Fibroblast of villous mesenchyme (primary cell): Measurements from ENCODE around the gene KRT84. TPM values are rescaled to one million over a fixed set of nuclear protein-coding genes. Genes with fewer than 3 reads are reported as not detected.

Experiments used
- DNase-seq: peaks from one replicate; pipeline ENCODE4 v3.0.0-alpha.2; 2010; ENCODE audit warnings: low read depth
- H3K4me3 ChIP-seq: 2 replicates; pipeline ENCODE4 v1.5.1; 2011; ENCODE audit warnings: low read depth, mild to moderate bottlenecking, low read length
- total RNA-seq: library from RNA; depleted of rRNA; stranded (reverse); fragments of >200 nt; gene quantifications from 2 replicates; pipeline ENCODE4 v1.2.3, GENCODE V29; 2012
- TF ChIP-seq, protein P1 (sequence below): IDR thresholded peaks from 2 replicates; pipeline ENCODE4 v1.5.1; 2012; ENCODE audit warnings: low read depth, mild to moderate bottlenecking, low read length; ENCODE audit not compliant: insufficient read depth

The KRT84 gene
- total RNA-seq, 1 donor = not detected

DNA sequence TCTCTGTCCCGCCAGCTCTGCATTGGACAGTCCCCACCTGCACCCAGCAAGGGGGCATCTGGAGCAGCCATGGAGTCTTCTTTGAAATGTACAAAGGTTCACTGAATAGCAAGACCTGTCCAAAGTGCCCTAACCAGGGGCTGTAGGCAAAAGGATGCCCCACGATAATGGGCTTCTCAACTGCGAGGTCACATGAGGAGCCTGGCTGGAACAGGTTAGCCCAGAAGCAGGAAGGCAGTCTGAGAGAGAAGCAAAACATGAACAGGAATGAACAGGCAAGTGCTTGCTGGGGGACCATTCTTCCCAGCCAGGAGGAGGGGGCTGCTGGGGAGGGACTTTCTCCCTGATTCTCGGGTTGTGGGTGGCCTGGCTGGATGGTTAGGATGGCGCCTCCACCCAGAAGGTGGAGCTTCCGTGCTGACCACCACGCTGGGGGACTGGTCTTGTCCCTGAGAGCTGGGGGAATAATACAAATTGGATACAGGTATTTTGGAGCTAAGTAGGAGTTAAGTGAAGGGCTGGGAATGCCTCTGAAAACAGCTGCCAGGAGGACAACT is 25.3 kb downstream of the KRT84 start:
- no peak for DNase-seq
- TF ChIP-seq, protein P1, sequence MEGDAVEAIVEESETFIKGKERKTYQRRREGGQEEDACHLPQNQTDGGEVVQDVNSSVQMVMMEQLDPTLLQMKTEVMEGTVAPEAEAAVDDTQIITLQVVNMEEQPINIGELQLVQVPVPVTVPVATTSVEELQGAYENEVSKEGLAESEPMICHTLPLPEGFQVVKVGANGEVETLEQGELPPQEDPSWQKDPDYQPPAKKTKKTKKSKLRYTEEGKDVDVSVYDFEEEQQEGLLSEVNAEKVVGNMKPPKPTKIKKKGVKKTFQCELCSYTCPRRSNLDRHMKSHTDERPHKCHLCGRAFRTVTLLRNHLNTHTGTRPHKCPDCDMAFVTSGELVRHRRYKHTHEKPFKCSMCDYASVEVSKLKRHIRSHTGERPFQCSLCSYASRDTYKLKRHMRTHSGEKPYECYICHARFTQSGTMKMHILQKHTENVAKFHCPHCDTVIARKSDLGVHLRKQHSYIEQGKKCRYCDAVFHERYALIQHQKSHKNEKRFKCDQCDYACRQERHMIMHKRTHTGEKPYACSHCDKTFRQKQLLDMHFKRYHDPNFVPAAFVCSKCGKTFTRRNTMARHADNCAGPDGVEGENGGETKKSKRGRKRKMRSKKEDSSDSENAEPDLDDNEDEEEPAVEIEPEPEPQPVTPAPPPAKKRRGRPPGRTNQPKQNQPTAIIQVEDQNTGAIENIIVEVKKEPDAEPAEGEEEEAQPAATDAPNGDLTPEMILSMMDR = no peak
- no peak overlapping the region for H3K4me3 ChIP-seq

DNA sequence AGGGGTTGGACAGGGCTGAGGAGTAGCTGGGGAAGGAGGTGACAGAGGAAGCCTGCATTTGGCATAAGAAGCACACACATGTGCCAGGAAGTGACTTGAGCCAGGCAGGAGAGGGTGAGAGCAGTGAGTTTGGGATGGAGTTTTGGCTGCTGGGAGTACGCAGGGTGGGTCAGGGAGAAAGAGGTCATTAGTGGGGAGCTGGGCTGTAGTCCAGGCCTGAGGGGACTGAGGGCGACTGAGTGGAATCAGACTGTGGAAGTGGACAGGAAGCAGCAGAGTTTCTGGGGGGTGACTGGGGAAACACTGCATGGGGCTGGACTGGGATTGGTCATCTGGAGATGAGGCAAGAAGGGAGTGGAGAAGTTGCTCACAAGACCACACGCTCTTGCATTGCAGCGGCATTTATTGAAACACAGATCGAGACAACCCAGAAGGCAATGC is 25.8 kb downstream of the KRT84 start:
- DNase-seq = no peak
- no peak overlapping the region for H3K4me3 ChIP-seq
- TF ChIP-seq, protein P1 = no peak

GRCh38 chr12:52358575-52359350 is 26.7 kb downstream of the KRT84 start:
- TF ChIP-seq, protein P1 = no peak
- DNase-seq = no peak
- H3K4me3 ChIP-seq = no peak overlapping the region

- no peak for DNase-seq
- TF ChIP-seq, protein P1 = no peak
- no peak overlapping the region for H3K4me3 ChIP-seq
Observed at GRCh38 chr12:52356762-52357580, 28.5 kb downstream of the KRT84 start.

DNA sequence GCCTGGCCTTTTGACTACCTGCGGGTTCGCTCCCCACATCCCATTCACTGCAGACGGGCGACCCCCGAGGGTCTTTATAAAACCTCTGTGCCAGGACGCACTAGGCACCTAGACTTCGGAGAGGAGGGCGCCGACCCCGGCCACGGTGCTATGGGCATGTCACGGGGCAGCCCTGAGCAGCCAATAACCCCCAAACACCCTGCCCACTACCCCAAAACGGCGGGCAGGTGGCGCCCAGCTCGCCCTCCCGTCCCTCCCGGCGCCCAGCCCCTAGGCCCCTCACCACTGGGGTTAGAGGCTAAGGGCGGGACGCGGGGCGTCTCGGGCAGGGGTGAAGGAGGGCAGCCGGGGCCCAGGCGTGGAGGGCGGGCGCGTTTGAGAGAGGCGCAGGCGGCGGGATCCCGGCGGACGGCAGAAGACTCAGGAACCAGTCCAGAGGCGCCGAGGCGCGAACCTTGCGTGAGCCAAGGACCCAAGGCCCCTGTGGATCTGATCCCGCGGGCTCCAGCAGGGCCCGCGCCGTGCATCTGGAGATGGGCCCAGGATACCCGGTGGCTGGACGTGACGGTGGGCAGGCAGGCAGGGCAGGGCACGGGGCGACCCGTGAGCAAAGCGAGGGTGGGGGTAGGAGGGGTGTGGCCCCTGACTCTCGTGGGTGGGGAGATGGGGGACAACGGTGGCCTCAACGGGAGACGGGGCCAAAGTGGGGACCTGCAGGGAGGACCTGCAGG is 29.3 kb downstream of the KRT84 start:
- no peak for DNase-seq
- TF ChIP-seq, protein P1 = no peak
- no peak overlapping the region for H3K4me3 ChIP-seq

DNA sequence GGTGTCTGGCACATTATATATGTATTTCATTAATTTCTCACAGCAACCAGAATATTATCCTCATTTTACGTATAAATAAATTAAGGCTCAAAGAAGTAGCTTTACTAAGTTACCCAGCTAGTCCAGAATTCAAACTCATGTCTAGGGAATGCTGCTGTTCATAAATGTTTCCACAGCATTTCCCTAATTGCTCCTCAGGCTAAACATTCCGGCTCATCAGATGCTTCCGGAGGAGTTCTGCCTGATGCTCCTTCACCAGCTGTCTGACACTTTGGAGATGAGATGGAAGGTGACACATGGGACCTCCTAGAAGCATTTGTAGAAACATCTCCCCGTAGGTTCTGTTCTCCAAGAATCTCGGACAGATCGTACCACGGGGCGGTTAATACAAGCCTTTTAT is 30.3 kb downstream of the KRT84 start:
- TF ChIP-seq, protein P1 = no peak
- no peak overlapping the region for H3K4me3 ChIP-seq
- DNase-seq = no peak
